HepG2 (cell line): Measurements from ENCODE around the gene KLF6. TPM values are rescaled to one million over a fixed set of nuclear protein-coding genes. Genes with fewer than 3 reads are reported as not detected.

Source experiments
- AGO1 ChIP-seq: fragments of 200-400 bp; formaldehyde crosslinking; IDR thresholded peaks from 2 replicates; pipeline ENCODE4 v1.6.1; 2017; ENCODE audit warnings: mild to moderate bottlenecking, low read depth, low read length, moderate library complexity; ENCODE audit not compliant: poor library complexity, severe bottlenecking
- ATF1 ChIP-seq: IDR thresholded peaks from 2 replicates; pipeline ENCODE4 v1.6.1; 2016; ENCODE audit warnings: mild to moderate bottlenecking, control low read depth
- GATA4 ChIP-seq: sonication (generic); IDR thresholded peaks from 2 replicates; pipeline ENCODE4 v1.6.1; 2016; ENCODE audit warnings: antibody characterized with exemption, low read depth, borderline replicate concordance
- GTF3A ChIP-seq: sonication (generic); formaldehyde crosslinking; conservative IDR thresholded peaks from 2 replicates; pipeline ENCODE4 v1.4.0; 2020; ENCODE audit warnings: mild to moderate bottlenecking, missing genetic modification reagents
- HDAC2 ChIP-seq: sonication (generic); formaldehyde crosslinking; IDR thresholded peaks from 2 replicates; pipeline ENCODE4 v1.4.0; 2020; ENCODE audit warnings: missing genetic modification reagents
- HNRNPK ChIP-seq: fragments of 200-400 bp; formaldehyde crosslinking; IDR thresholded peaks from 2 replicates; pipeline ENCODE4 v1.6.1; 2018; ENCODE audit warnings: low read length, low read depth, moderate library complexity, mild to moderate bottlenecking; ENCODE audit not compliant: poor library complexity, severe bottlenecking
- IKZF1 ChIP-seq: fragments of 450-650 bp; IDR thresholded peaks from 2 replicates; pipeline ENCODE4 v1.7.1; 2016
- KAT7 ChIP-seq: IDR thresholded peaks from 2 replicates; pipeline ENCODE4 v1.6.1; 2018; ENCODE audit warnings: borderline replicate concordance, missing compliant biosample characterization
- MAZ ChIP-seq, 2 experiments: sonication (generic) in 1 of 2; formaldehyde crosslinking in 1 of 2; IDR thresholded peaks; 2 replicates each; pipeline versions ENCODE4 v1.5.0 to v1.6.1; 2012 to 2020; ENCODE audit warnings: low read depth in 2 of 2, mild to moderate bottlenecking in 2 of 2, borderline replicate concordance in 1 of 2, improper control_type of control experiment in 1 of 2, low read length in 1 of 2, missing genetic modification reagents in 1 of 2, moderate library complexity in 1 of 2
- MEF2D ChIP-seq: sonication (generic); formaldehyde crosslinking; IDR thresholded peaks from 2 replicates; pipeline ENCODE4 v1.5.1; 2020; ENCODE audit warnings: mild to moderate bottlenecking, missing genetic modification reagents
- MXI1 ChIP-seq: IDR thresholded peaks from 3 replicates; pipeline ENCODE4 v1.6.1; 2012; ENCODE audit warnings: low read depth, low read length, inconsistent platforms, borderline replicate concordance
- NFE2 ChIP-seq: sonication (generic); formaldehyde crosslinking; IDR thresholded peaks from 2 replicates; pipeline ENCODE4 v1.4.0; 2020; ENCODE audit warnings: missing genetic modification reagents
- NR2F6 ChIP-seq, 2 experiments: IDR thresholded peaks; 2 replicates each; pipeline ENCODE4 v1.6.1; 2016; ENCODE audit warnings: antibody characterized with exemption in 1 of 2, mild to moderate bottlenecking in 1 of 2
- SAP130 ChIP-seq: IDR thresholded peaks from 2 replicates; pipeline ENCODE4 v1.6.1; 2016; ENCODE audit warnings: low read depth
- SRSF4 ChIP-seq: fragments of 200-400 bp; formaldehyde crosslinking; IDR thresholded peaks from one replicate; pipeline ENCODE4 v1.6.1; 2018; ENCODE audit warnings: mild to moderate bottlenecking, low read depth, low read length, moderate library complexity; ENCODE audit not compliant: poor library complexity, severe bottlenecking
- WIZ ChIP-seq: sonication (generic); formaldehyde crosslinking; IDR thresholded peaks from 2 replicates; pipeline ENCODE4 v1.5.1; 2020; ENCODE audit warnings: mild to moderate bottlenecking, missing genetic modification reagents
- ZNF263 ChIP-seq: sonication (generic); formaldehyde crosslinking; IDR thresholded peaks from 2 replicates; pipeline ENCODE4 v1.4.0; 2020; ENCODE audit warnings: missing genetic modification reagents
- ZNF34 ChIP-seq: sonication (generic); formaldehyde crosslinking; IDR thresholded peaks from 2 replicates; pipeline ENCODE4 v1.4.0; 2020; ENCODE audit warnings: mild to moderate bottlenecking, missing genetic modification reagents, borderline replicate concordance
- ZNF432 ChIP-seq: sonication (generic); formaldehyde crosslinking; IDR thresholded peaks from 2 replicates; pipeline ENCODE4 v1.5.0; 2020; ENCODE audit warnings: missing genetic modification reagents, mild to moderate bottlenecking, borderline replicate concordance
- ZNF720 ChIP-seq: sonication (generic); formaldehyde crosslinking; IDR thresholded peaks from 2 replicates; pipeline ENCODE4 v1.4.0; 2020; ENCODE audit warnings: missing genetic modification reagents
- ZNF790 ChIP-seq: sonication (generic); formaldehyde crosslinking; IDR thresholded peaks from 2 replicates; pipeline ENCODE4 v1.8.0; 2022; ENCODE audit warnings: missing genetic modification reagents, mild to moderate bottlenecking, borderline replicate concordance
- ZSCAN22 ChIP-seq: sonication (generic); formaldehyde crosslinking; IDR thresholded peaks from 2 replicates; pipeline ENCODE4 v1.4.0; 2020; ENCODE audit warnings: mild to moderate bottlenecking, missing genetic modification reagents
- polyA plus RNA-seq, 8 experiments: library from polyadenylated mRNA; depleted of rRNA in 3 of 8; stranded (reverse) in 7 of 8; unstranded in 1 of 8; fragments of >200 nt; fragmentation: Illumina TruSeq in 4 of 8; extraction: Trizol in 4 of 8; gene quantifications; 2 replicates each; pipeline versions ENCODE4 v1.2.1 to v1.2.3, GENCODE V29; 2011 to 2016; ENCODE audit warnings: low read depth in 4 of 8, missing spikeins in 1 of 8, mixed read lengths in 1 of 8; ENCODE audit not compliant: insufficient read depth in 1 of 8
- total RNA-seq, 5 experiments: library from RNA; depleted of rRNA; stranded (reverse); fragments of >200 nt; fragmentation: Illumina TruSeq; extraction: Trizol; gene quantifications; 2 replicates each; pipeline ENCODE4 v1.2.3, GENCODE V29; 2016; ENCODE audit warnings: low read depth in 1 of 5
- TF ChIP-seq, protein P1 (sequence below): sonication (generic); formaldehyde crosslinking; IDR thresholded peaks from 2 replicates; pipeline ENCODE4 v1.8.1; 2022; ENCODE audit warnings: mild to moderate bottlenecking, missing genetic modification reagents
- TF ChIP-seq, protein P2 (sequence below): IDR thresholded peaks from 2 replicates; pipeline ENCODE4 v1.6.1; 2012; ENCODE audit warnings: low read length, improper control_type of control experiment
- TF ChIP-seq, protein P3 (sequence below): sonication (generic); formaldehyde crosslinking; IDR thresholded peaks from 2 replicates; pipeline ENCODE4 v1.5.0; 2020; ENCODE audit warnings: missing genetic modification reagents
- TF ChIP-seq, protein P4 (sequence below): sonication (generic); formaldehyde crosslinking; IDR thresholded peaks from 2 replicates; pipeline ENCODE4 v1.8.1; 2023; ENCODE audit warnings: mild to moderate bottlenecking, missing genetic modification reagents

KLF6 gene
- total and polyA plus RNA-seq, 2 of the 13 experiments (the other 11 are each of a cell fraction or from before 2014, with no cell fraction given): 27.0 to 71.9 TPM

DNA sequence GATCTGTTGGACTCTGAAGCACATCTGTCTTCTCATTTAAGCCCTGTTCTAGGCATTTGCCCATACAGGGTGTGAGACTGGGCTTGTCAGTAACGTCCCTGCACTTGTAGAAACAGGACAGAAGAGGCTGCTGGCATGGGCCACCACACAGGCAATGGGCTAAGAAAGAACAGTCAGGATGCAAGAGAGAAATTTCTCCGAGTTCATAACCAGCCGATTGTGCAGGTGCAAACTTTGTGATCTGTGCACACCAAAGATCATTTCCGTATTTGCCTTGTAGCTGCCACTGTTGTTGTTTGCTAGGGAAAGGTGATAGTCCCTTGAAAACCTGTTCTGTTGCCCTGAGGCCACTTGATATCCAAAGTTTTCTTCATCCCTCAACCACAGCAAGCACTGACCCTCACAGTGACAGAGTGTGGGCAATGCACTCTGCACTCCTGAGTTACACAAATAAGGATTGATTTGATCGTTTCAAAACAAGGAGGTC lies 20.3 kb downstream of the KLF6 start (continued):
- TF ChIP-seq, protein P1, sequence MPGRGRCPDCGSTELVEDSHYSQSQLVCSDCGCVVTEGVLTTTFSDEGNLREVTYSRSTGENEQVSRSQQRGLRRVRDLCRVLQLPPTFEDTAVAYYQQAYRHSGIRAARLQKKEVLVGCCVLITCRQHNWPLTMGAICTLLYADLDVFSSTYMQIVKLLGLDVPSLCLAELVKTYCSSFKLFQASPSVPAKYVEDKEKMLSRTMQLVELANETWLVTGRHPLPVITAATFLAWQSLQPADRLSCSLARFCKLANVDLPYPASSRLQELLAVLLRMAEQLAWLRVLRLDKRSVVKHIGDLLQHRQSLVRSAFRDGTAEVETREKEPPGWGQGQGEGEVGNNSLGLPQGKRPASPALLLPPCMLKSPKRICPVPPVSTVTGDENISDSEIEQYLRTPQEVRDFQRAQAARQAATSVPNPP (CRISPR knock-in tag): no peak
- TF ChIP-seq WIZ (CRISPR knock-in tag) (no peak), GATA4 (0 out of 2 replicates have a peak, but pooled peaks have one; percentile 40), IKZF1 (no peak), MEF2D (no peak), SAP130 (CRISPR knock-in tag) (peak; percentile 45), ATF1 (CRISPR knock-in tag) (no peak), ZSCAN22 (CRISPR knock-in tag) (no peak), ZNF790 (CRISPR knock-in tag) (no peak), ZNF720 (no peak), SRSF4 (no peak), AGO1 (no peak), ZNF432 (CRISPR knock-in tag) (no peak), NFE2 (CRISPR knock-in tag) (no peak), HNRNPK (no peak), HDAC2 (peak; percentile 11; the same call in 1 of the 2 replicates), NR2F6 (IDR thresholded peaks at IDR 0.05) (no peak), NR2F6 (CRISPR knock-in tag; IDR thresholded peaks at IDR 0.05) (peak; percentile 27; the same call in 1 of the 2 replicates), GTF3A (CRISPR knock-in tag) (no peak), ZNF263 (0 out of 2 replicates have a peak, but pooled peaks have one; percentile 22), ZNF34 (CRISPR knock-in tag) (0 out of 2 replicates have a peak, but pooled peaks have one; percentile 47), KAT7 (CRISPR knock-in tag) (no peak), MAZ (IDR thresholded peaks at IDR 0.05; ENCODE audit: borderline replicate concordance, low read depth, low read length) (no peak), MAZ (CRISPR knock-in tag; IDR thresholded peaks at IDR 0.05; ENCODE audit: low read depth) (no peak), MXI1 (0 out of 3 replicates have a peak, but pooled peaks have one; percentile 22)
- TF ChIP-seq, protein P2, sequence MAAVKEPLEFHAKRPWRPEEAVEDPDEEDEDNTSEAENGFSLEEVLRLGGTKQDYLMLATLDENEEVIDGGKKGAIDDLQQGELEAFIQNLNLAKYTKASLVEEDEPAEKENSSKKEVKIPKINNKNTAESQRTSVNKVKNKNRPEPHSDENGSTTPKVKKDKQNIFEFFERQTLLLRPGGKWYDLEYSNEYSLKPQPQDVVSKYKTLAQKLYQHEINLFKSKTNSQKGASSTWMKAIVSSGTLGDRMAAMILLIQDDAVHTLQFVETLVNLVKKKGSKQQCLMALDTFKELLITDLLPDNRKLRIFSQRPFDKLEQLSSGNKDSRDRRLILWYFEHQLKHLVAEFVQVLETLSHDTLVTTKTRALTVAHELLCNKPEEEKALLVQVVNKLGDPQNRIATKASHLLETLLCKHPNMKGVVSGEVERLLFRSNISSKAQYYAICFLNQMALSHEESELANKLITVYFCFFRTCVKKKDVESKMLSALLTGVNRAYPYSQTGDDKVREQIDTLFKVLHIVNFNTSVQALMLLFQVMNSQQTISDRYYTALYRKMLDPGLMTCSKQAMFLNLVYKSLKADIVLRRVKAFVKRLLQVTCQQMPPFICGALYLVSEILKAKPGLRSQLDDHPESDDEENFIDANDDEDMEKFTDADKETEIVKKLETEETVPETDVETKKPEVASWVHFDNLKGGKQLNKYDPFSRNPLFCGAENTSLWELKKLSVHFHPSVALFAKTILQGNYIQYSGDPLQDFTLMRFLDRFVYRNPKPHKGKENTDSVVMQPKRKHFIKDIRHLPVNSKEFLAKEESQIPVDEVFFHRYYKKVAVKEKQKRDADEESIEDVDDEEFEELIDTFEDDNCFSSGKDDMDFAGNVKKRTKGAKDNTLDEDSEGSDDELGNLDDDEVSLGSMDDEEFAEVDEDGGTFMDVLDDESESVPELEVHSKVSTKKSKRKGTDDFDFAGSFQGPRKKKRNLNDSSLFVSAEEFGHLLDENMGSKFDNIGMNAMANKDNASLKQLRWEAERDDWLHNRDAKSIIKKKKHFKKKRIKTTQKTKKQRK: no peak
- TF ChIP-seq, protein P3, sequence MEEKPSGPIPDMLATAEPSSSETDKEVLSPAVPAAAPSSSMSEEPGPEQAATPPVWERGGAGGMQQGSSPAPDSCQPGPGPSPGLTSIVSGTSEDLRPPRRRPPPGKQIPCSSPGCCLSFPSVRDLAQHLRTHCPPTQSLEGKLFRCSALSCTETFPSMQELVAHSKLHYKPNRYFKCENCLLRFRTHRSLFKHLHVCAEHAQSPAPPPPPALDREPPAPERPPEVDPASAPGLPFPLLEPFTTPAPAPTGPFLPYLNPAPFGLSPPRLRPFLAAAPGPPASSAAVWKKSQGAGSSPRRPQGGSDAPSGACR (CRISPR knock-in tag): 0 out of 2 replicates have a peak, but pooled peaks have one; percentile 71
- TF ChIP-seq, protein P4, sequence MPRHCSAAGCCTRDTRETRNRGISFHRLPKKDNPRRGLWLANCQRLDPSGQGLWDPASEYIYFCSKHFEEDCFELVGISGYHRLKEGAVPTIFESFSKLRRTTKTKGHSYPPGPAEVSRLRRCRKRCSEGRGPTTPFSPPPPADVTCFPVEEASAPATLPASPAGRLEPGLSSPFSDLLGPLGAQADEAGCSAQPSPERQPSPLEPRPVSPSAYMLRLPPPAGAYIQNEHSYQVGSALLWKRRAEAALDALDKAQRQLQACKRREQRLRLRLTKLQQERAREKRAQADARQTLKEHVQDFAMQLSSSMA (CRISPR knock-in tag): no peak
